GM18505 (cell line): ENCODE measurements around the gene SPATA17.
A peak's percentile ranks its signal among the peaks of the same experiment; 100 is the strongest.
"Not testable (repeated sequence)": the region's sequence is repeated elsewhere in the genome, so short reads cannot be mapped to it uniquely, and the experiment has no call there.

ENCODE experiments used
- ATAC-seq: cut with Tn5 transposase; IDR thresholded peaks from one replicate; pipeline ENCODE4 v1.9.1; 2021; ENCODE audit not compliant: unreplicated experiment
- POLR2A ChIP-seq: IDR thresholded peaks from 4 replicates; pipeline ENCODE4 v1.6.1; 2011; ENCODE audit warnings: borderline replicate concordance; ENCODE audit not compliant: insufficient read depth, insufficient read length; ENCODE audit errors: extremely low read depth

The SPATA17 gene

GRCh38 chr1:217630711-217631591 lies at the start of gene SPATA17, which contains the start of gene GPATCH2:
Gene SPATA17 (plus strand): TSS chr1:217631344. CDS start chr1:217631379, 35 bp downstream.
Gene GPATCH2 (minus strand): TSS chr1:217631090. CDS start chr1:217630971, 119 bp downstream.
- ATAC-seq = peak; percentile 97
- TF ChIP-seq POLR2A = peak; percentile 79

DNA sequence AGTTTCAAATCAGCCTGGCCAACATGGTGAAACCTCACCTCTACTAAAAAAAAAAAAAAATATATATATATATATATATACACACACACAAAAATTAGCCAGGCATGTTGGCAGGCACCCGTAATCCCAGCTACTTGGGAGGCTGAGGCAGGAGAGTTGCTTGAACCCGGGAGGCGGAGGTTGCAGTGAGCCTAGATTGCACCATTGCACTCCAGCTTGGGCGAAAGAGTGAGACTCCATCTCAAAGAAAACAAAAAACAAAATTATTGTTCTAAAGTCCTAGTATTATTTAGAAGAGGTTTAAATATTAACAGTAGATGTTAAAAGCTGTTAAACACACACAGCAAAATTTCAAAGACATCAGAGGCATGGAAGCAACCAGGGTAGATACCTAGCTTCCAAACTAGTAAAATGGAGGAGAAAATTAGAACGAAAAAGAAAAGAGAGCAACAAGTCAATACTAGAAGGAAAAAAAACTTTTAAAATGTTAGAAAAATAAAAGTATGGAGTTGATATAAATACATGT lies 46.8 kb upstream of the SPATA17 start:
- not testable (repeated sequence) for ATAC-seq

DNA sequence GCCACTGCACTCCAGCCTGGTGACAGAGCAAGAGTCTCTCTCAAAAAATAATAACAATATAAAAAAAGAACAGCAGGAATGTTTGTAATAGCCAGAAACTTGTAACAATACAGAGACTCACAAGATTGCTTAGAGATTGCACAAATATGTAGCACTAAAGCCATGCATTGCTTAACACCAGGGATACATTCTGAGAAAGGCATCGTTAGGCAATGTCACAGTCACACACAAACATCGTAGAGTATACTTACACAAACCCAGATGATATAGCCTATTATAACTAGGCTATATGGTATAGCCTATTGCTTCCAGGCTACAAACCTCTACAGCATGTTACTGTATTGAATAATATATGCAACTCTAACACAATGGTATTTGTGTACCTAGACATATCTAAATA lies 45.6 kb upstream of the SPATA17 start:
- no peak for ATAC-seq
- TF ChIP-seq POLR2A = no peak

DNA sequence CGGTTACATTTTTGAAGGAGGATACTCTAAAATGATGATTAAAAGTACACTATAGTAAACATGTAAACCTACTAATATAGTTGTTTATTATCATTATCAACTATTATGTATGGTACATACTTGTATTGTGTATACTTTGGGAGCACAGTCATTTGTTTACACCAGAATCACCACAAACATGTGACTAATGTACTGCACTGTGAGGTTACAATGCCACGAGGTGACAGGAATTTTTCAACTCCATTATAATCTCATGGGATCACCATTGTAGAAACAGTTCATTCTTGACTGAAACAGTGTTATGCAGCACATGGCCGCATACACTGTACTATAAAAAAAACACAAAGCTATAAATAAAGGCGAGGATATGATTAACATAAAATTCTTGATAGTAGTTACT lies 44.6 kb upstream of the SPATA17 start:
- no peak for ATAC-seq
- TF ChIP-seq POLR2A = no peak

GRCh38 chr1:217590598-217590997 lies 40.5 kb upstream of the SPATA17 start:
- no peak for TF ChIP-seq POLR2A
- no peak for ATAC-seq

DNA sequence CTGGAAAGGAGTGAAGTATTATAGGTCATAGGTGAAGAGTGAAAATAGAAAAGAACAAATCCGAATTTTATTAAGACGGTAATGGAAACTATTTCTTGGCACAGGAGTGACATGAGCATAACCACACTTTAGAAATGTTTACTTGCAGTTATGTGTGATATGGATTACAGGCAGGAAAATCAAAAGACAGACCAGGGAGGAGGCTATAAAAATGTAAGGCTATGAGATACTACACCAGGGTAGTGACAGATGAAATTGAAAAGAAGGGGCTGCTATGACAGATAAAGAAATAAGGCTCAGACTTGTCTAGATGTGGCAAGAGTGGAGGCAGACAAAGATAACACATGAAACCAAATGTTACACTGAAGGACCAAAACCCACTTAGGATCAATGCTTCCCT lies 32.0 kb upstream of the SPATA17 start:
- ATAC-seq = no peak
- no peak for TF ChIP-seq POLR2A

DNA sequence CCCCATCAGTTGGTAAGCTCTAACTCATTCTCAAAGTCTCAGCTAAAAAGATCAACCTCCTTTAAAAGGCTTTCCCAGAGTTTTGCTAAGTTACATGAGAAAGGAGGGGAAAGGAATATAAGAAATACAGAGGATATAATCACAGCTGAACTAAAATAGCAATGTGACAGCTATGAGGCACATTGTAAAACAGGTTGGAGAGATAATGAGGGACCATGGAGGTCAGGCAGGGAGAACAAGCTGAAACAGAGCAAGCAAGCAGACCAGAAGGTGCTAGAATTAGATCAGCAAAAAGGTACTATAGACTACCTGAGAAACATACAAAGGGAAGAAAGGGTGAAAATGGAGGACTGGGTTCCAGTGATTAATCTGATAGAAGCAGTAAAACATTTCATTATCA lies 28.8 kb upstream of the SPATA17 start:
- TF ChIP-seq POLR2A = no peak
- ATAC-seq = no peak

DNA sequence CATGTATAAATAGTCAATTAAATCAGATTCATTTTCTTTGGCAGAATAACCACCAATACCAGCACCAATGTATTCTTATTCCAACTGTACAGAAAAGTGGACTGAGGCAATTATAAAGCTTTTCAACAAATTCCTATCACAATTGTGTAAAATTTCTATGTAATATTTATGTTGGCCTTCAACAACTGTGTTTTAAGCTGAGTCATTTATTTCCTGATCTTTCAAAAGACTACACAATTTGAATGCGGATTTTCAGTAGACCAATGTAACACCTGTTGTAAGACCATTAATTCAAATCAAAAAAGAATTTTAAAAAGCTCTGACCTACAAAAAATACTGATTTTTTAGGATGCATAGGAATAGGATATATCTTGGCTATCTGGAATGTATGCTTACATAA lies 25.8 kb upstream of the SPATA17 start:
- no peak for TF ChIP-seq POLR2A
- no peak for ATAC-seq

DNA sequence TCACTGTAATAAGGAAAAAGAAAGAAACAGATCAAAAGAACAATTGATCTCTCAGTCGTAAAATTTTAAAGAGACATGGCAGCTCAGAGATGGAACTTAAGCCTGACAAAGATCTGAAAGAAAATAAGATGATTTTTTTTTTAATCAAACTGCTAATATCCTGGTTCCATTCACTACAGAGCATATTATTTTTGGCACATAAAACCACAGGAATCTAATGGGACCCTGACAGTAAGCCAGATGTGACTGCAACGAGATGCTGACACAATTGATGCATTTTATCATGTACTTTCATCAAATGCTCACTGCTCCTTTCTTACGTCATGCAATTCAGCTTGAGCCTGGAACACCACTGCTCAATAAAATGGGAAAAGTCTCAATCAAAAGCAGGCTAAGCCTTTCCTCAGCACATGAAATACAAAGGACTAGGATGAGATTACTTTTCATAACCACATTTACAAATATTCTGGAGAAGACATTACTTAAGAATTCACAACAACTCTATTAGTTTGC lies 16.9 kb upstream of the SPATA17 start:
- no peak for ATAC-seq
- TF ChIP-seq POLR2A = no peak

GRCh38 chr1:217617126-217617525 lies 14.0 kb upstream of the SPATA17 start:
- TF ChIP-seq POLR2A = no peak
- ATAC-seq = no peak

GRCh38 chr1:217620814-217621213 lies 10.3 kb upstream of the SPATA17 start:
- no peak for TF ChIP-seq POLR2A
- peak; percentile 99 for ATAC-seq

- TF ChIP-seq POLR2A = no peak
- ATAC-seq = no peak
Observed at GRCh38 chr1:217622042-217622441, 9.1 kb upstream of the SPATA17 start.

- no peak for TF ChIP-seq POLR2A
- ATAC-seq = no peak
Observed at GRCh38 chr1:217626321-217626720, 4.8 kb upstream of the SPATA17 start.

DNA sequence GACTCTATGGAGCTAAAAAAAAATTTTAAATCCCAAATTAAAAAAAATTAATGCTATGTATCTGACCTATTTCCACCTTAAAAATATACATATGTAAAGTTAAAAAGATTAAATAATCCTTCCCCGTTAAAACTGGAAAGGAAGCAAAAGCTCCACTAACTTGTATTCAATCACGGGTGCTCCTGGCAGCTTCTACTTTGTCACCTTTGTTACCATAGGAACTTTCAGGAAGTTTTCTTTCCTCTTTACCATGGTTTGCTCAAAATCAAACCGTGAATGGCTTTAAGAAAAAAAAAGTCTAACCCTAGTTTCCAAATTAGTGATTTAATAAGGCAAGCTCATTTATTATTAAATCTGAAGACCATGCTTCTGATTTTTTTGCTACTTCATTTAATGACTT lies 3.7 kb upstream of the SPATA17 start:
- TF ChIP-seq POLR2A = no peak
- no peak for ATAC-seq
